GM18508 (cell line): ENCODE measurements around the gene TPCN2.

Source experiments
- ATAC-seq: cut with Tn5 transposase; IDR thresholded peaks from one replicate; pipeline ENCODE4 v1.9.1; 2021; ENCODE audit warnings: moderate number of reproducible peaks; ENCODE audit not compliant: insufficient read depth, unreplicated experiment

Gene TPCN2

GRCh38 chr11:69172674-69173073 lies 123.9 kb downstream of the TPCN2 start:
- no peak for ATAC-seq

- ATAC-seq, result no peak
Measured at GRCh38 chr11:69173331-69173730, 124.6 kb downstream of the TPCN2 start.

DNA sequence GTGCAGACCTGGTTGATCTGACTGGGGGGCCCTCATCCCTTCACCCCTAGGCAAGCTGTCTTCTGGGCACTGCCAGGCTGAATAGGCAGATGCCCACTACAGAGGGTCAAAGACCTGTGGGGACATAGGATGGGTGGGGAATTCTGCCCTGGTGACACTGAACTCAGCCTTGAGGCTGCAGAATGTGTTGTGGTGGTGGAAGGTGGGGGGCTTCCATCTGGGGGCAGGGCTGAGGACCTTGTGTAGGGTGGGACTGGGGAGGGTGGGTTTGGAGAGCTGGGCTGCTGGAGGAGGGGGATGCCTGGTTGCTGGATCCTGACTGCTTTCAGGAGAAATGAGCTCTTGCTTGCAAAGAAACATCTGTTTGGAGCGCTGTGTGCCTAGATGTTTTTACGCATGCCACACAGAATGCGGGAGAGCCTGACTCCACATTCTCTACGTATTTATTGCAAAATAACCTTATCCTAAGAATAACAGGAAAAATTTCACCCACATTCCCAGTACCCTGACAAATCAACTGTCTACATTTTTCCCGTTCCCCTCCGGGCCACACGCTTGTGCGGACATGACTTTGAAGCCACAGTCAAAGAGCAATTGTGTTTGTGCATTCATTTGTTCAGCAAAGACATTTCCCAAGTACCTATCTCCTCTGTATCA lies 125.3 kb downstream of the TPCN2 start:
- ATAC-seq, result no peak

DNA sequence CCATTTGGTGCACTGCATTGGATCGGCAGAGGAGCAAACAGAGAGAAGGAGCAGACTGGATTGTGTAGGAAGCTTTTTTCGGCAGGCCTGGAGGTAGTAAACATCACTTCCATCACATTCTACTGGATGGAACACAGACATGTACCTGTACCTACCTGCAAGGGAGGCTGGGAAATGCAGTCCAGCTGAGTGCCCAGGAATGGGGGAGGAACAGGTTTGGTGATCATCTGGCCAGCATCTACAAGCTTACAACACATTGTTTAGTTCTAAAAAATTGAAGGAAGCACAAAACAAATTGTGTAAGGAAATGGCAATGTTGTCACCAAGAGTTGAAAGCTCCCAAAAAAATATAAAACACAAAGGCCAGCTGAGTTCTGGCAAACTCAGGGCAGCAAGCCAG lies 126.1 kb downstream of the TPCN2 start:
- ATAC-seq, result no peak

DNA sequence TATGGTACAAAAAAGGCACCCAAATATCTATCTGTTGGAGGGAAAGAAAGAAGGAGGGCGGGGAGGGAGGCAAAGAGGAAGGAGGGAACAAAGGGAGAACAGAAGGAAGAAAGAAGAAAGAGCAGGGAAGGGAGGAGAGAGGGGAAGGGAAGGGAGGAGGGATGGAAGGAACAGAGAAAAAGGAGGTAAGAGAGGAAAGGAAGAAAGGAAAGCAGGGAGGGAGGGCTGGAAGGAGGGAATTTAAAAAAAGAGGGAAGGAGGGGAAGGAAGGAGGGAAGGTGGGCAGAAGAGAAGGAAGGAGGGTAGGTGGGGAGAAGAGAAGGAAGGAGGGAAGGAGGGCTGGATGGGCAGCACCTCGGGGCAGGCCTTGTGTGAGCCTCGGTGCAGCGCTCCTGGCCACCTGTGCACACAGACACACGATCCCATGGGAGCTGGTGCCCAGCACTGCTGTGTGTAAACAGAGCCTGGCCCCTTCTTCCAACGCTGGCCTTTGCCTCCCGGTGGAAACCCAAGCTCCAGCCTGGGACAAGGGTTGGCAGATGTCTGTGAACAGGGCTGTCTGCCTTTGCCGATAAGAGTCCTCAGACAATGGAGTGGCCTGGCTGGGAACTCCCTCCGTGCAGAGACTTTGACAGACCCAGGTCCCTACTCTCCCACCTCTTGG lies 130.2 kb downstream of the TPCN2 start:
- ATAC-seq, result no peak

- no peak for ATAC-seq
Measured at GRCh38 chr11:69180226-69180625, 131.5 kb downstream of the TPCN2 start.

- no peak for ATAC-seq
Measured at GRCh38 chr11:69180726-69181125, 132.0 kb downstream of the TPCN2 start.

GRCh38 chr11:69183613-69184012 lies 134.9 kb downstream of the TPCN2 start:
- ATAC-seq, result no peak
